Naive B cell (primary cell): ENCODE results near the gene PLD5. TPM values are rescaled to one million over a fixed set of nuclear protein-coding genes. Genes with fewer than 3 reads are reported as not detected.
"Not testable (repeated sequence)": the region's sequence is repeated elsewhere in the genome, so short reads cannot be mapped to it uniquely, and the experiment has no call there.

Experiments
- ATAC-seq, 2 donors: fragments of 150-1000 bp; cut with Tn5 transposase; 2 replicates each; pipeline ENCODE4 v1.10.0; 2021; ENCODE audit warnings: low read depth in 2 of 2, mild to moderate bottlenecking in 2 of 2, moderate library complexity in 2 of 2
- DNase-seq: peaks from one replicate; pipeline ENCODE4 v3.0.0; 2022
- H3K27ac Mint-ChIP-seq, 6 donors: one replicate each; pipeline ENCODE4 v1.8.0; 2020 to 2022; ENCODE audit warnings: mild to moderate bottlenecking in 6 of 6, mixed read lengths in 6 of 6, moderate library complexity in 5 of 6, inconsistent platforms in 2 of 6
- H3K27me3 Mint-ChIP-seq, 3 donors: one replicate each; pipeline ENCODE4 v1.8.0; 2021 to 2022; ENCODE audit warnings: mixed read lengths in 3 of 3, mild to moderate bottlenecking in 1 of 3
- H3K36me3 Mint-ChIP-seq, 2 donors: one replicate each; pipeline ENCODE4 v1.8.0; 2020 to 2022; ENCODE audit warnings: mixed read lengths in 2 of 2, inconsistent platforms in 1 of 2, mild to moderate bottlenecking in 1 of 2
- H3K4me1 Mint-ChIP-seq, 3 donors: one replicate each; pipeline ENCODE4 v1.8.0; 2020 to 2022; ENCODE audit warnings: mixed read lengths in 3 of 3, inconsistent platforms in 1 of 3, mild to moderate bottlenecking in 1 of 3, moderate library complexity in 1 of 3
- H3K4me3 Mint-ChIP-seq, 8 donors: one replicate each; pipeline ENCODE4 v1.8.0; 2020 to 2022; ENCODE audit warnings: mild to moderate bottlenecking in 8 of 8, mixed read lengths in 8 of 8, moderate library complexity in 8 of 8, inconsistent platforms in 2 of 8
- H3K9me3 Mint-ChIP-seq, 7 donors: one replicate each; pipeline ENCODE4 v1.8.0; 2020 to 2022; ENCODE audit warnings: mixed read lengths in 7 of 7, mild to moderate bottlenecking in 5 of 7, inconsistent platforms in 2 of 7, moderate library complexity in 1 of 7
- polyA plus RNA-seq, 6 donors: library from polyadenylated mRNA; unstranded; fragments of 300-500 nt; fragmentation: Illumina TruSeq; gene quantifications; one replicate each; pipeline ENCODE4 v1.2.3, GENCODE V29; 2021; ENCODE audit warnings: low read depth in 6 of 6

The PLD5 gene
- polyA plus RNA-seq, 6 donors from 2014 or later = 0.08 to 1.1 (median 0.33) TPM

GRCh38 chr1:242225767-242226573 is 298.5 kb downstream of the PLD5 start:
- no peak for DNase-seq
- no peaks in the 10 kb centered on the region for H3K36me3 Mint-ChIP-seq
- no peak for ATAC-seq
- no peaks in the 10 kb centered on the region for H3K27me3 Mint-ChIP-seq
- H3K9me3 Mint-ChIP-seq = no peaks in the 10 kb centered on the region
- no peak overlapping the region for H3K27ac Mint-ChIP-seq
- H3K4me1 Mint-ChIP-seq = no peaks in the 10 kb centered on the region
- H3K4me3 Mint-ChIP-seq = no peak overlapping the region

GRCh38 chr1:242224878-242225766 is 299.4 kb downstream of the PLD5 start:
- H3K9me3 Mint-ChIP-seq, H3K4me3 Mint-ChIP-seq, H3K27me3 Mint-ChIP-seq, H3K4me1 Mint-ChIP-seq, DNase-seq, ATAC-seq, H3K36me3 Mint-ChIP-seq: not testable (repeated sequence)
- H3K27ac Mint-ChIP-seq = peak overlapping the region in 1 of 6 donors; percentile 4

GRCh38 chr1:242224461-242224860 is 300.0 kb downstream of the PLD5 start:
- H3K27me3 Mint-ChIP-seq = no peaks in the 10 kb centered on the region
- ATAC-seq (no peak), DNase-seq (no peak)
- H3K4me3 Mint-ChIP-seq = no peak overlapping the region
- H3K9me3 Mint-ChIP-seq = no peaks in the 10 kb centered on the region
- no peaks in the 10 kb centered on the region for H3K36me3 Mint-ChIP-seq
- H3K27ac Mint-ChIP-seq = no peak overlapping the region
- no peaks in the 10 kb centered on the region for H3K4me1 Mint-ChIP-seq

DNA sequence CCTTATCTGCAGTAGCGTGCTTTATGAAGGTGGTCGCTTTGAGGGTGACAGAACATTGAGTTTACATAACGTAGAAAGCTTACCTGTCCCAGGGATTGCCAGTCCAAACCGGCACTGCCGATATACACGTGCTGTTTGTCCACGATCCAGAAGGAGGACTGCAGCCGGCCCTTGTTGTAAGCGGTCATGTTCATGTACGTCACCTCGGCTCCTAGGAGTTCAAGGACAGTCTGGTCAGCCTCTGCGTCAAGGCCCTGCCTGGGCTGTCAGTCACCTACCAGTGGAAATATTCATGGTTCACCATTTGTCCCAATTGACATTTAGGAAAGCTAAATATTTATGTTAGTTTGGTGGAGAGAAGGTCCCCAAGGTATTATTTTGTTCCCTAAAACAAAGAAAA is 304.6 kb downstream of the PLD5 start:
- no peak for ATAC-seq
- H3K9me3 Mint-ChIP-seq = peaks cover 4 to 26% (median 12%) of the 10 kb centered on the region in 7 donors
- H3K27ac Mint-ChIP-seq = no peak overlapping the region
- no peaks in the 10 kb centered on the region for H3K27me3 Mint-ChIP-seq
- H3K4me1 Mint-ChIP-seq = no peaks in the 10 kb centered on the region
- no peak for DNase-seq
- no peak overlapping the region for H3K4me3 Mint-ChIP-seq
- peaks cover 4 to 5% of the 10 kb centered on the region in 2 donors for H3K36me3 Mint-ChIP-seq

GRCh38 chr1:242219298-242219901 is 305.1 kb downstream of the PLD5 start:
- no peak for DNase-seq
- H3K9me3 Mint-ChIP-seq = peaks cover 4 to 26% (median 12%) of the 10 kb centered on the region in 7 donors
- H3K4me1 Mint-ChIP-seq = no peaks in the 10 kb centered on the region
- H3K27me3 Mint-ChIP-seq = no peaks in the 10 kb centered on the region
- no peak overlapping the region for H3K27ac Mint-ChIP-seq
- peak overlapping the region in 1 of 8 donors; percentile 43 for H3K4me3 Mint-ChIP-seq
- peaks cover 4 to 5% of the 10 kb centered on the region in 2 donors for H3K36me3 Mint-ChIP-seq
- no peak for ATAC-seq

DNA sequence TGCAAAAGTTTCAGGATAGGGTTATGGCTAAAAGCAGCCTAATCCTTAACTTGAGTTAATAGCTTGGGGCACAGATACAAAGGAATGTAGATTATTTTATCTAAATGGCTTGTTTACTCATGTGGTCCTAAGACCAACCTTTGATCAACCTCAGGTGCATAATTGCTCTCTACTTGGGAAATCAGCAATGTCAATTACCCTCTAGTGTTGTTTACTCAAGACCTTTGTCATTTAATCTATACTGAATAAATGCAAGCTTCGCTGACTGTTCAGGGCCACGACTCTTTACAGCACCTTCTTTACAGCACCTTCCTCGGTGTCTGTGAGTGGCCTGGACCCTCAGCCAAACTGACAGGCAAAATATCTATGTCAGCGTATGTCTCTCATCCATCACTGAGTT is 308.1 kb downstream of the PLD5 start:
- ATAC-seq (no peak), DNase-seq (no peak)
- no peaks in the 10 kb centered on the region for H3K4me1 Mint-ChIP-seq
- H3K4me3 Mint-ChIP-seq = no peak overlapping the region
- peaks cover 4 to 5% of the 10 kb centered on the region in 2 donors for H3K36me3 Mint-ChIP-seq
- H3K9me3 Mint-ChIP-seq = peaks cover 4 to 33% (median 12%) of the 10 kb centered on the region in 7 donors
- peaks cover 0 to 4% (median 0%) of the 10 kb centered on the region in 3 donors for H3K27me3 Mint-ChIP-seq
- H3K27ac Mint-ChIP-seq = no peak overlapping the region

- not testable (repeated sequence) for ATAC-seq, H3K27me3 Mint-ChIP-seq, H3K4me1 Mint-ChIP-seq, H3K4me3 Mint-ChIP-seq, H3K27ac Mint-ChIP-seq, H3K36me3 Mint-ChIP-seq, DNase-seq
- H3K9me3 Mint-ChIP-seq = peaks cover 4 to 33% (median 12%) of the 10 kb centered on the region in 7 donors
Observed at GRCh38 chr1:242214455-242214854, 310.0 kb downstream of the PLD5 start.

DNA sequence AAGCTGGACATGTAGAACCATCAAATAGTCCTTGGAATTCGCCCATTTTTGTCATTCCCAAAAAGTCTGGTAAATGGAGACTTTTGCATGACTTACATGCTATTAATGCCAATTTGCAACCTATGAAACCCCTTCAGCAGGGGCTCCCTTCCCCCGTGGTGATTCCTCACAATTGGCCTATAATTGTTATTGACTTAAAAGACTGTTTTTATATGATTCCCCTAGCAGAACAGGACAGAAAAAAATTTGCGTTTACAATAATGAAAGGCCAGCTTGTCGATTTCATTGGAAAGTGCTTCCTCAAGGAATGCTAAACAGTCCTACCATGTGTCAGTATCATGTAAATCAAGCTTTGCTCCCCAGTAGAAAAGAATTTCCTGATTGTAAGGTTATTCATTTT is 311.5 kb downstream of the PLD5 start:
- DNase-seq, H3K27ac Mint-ChIP-seq, ATAC-seq, H3K4me1 Mint-ChIP-seq, H3K4me3 Mint-ChIP-seq, H3K36me3 Mint-ChIP-seq, H3K27me3 Mint-ChIP-seq: not testable (repeated sequence)
- H3K9me3 Mint-ChIP-seq = peaks cover 4 to 33% (median 12%) of the 10 kb centered on the region in 7 donors

- Mint-ChIP-seq H3K27me3 (peaks cover 0 to 5% (median 4%) of the 10 kb centered on the region in 3 donors), H3K27ac (no peak overlapping the region), H3K4me3 (no peak overlapping the region), H3K4me1 (no peaks in the 10 kb centered on the region), H3K36me3 (peaks cover 4 to 5% of the 10 kb centered on the region in 2 donors), H3K9me3 (peaks cover 5 to 33% (median 9%) of the 10 kb centered on the region in 7 donors)
- no peak for DNase-seq
- no peak for ATAC-seq
Observed at GRCh38 chr1:242212401-242212800, 312.1 kb downstream of the PLD5 start.

DNA sequence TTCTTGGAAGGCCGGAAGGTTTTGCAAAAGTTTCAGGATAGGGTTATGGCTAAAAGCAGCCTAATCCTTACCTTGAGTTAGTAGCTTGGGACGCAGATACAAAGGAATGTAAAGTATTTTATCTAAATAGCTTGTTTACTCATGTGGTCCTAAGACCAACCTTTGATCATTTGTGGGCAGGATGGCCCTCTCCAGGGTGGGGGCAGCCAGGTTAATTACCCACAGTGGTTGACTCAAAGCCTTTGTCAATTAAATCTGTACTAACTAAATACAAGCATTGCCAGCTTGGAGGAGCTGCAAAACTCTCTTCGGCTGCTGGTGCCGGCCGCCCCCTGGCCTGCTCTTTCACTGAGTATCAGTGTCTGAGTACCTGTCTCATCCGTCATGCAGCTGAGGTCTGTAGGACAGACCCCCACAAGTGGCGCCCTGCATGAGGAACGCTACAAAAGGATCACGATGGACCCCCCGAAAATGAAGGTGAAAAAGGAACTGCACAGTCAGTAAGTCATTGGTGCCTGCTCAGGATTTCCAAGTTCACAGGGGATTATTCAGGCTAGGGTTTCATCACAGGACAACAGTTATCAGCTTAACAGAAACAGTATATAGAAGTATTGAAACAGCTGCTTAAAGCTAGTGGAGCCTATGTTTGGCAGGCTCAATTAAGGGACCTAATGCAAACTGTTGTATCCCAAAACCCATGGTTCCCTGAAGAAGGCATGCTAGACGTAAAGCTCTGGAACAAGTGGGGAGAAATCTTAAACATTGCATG is 313.1 kb downstream of the PLD5 start:
- H3K36me3 Mint-ChIP-seq = peaks cover 4 to 5% of the 10 kb centered on the region in 2 donors
- no peak overlapping the region for H3K4me3 Mint-ChIP-seq
- H3K27ac Mint-ChIP-seq = no peak overlapping the region
- peaks cover under 1 to 23% (median 5%) of the 10 kb centered on the region in 7 donors for H3K9me3 Mint-ChIP-seq
- H3K27me3 Mint-ChIP-seq = peaks cover 0 to 5% (median 4%) of the 10 kb centered on the region in 3 donors
- H3K4me1 Mint-ChIP-seq = no peaks in the 10 kb centered on the region
- DNase-seq = no peak
- no peak for ATAC-seq

DNA sequence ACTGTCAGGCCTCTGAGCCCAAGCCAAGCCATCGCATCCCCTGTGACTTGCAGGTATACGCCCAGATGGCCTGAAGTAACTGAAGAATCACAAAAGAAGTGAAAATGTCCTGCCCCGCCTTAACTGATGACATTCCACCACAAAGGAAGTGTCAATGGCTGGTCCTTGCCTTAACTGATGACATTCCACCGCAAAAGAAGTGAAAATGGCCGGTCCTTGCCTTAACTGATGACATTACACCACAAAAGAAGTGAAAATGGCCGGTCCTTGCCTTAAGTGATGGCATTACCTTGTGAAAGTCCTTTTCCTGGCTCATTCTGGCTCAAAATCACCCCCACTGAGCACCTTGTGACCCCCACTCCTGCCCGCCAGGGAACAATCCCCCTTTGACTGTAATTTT is 314.2 kb downstream of the PLD5 start:
- H3K4me3 Mint-ChIP-seq, H3K36me3 Mint-ChIP-seq, H3K4me1 Mint-ChIP-seq, ATAC-seq, DNase-seq, H3K27ac Mint-ChIP-seq, H3K27me3 Mint-ChIP-seq: not testable (repeated sequence)
- peaks cover 0 to 12% (median 0%) of the 10 kb centered on the region in 7 donors for H3K9me3 Mint-ChIP-seq

GRCh38 chr1:242209063-242209462 is 315.4 kb downstream of the PLD5 start:
- DNase-seq (no peak), ATAC-seq (no peak)
- no peaks in the 10 kb centered on the region for H3K36me3 Mint-ChIP-seq
- H3K4me3 Mint-ChIP-seq = no peak overlapping the region
- H3K4me1 Mint-ChIP-seq = no peaks in the 10 kb centered on the region
- no peak overlapping the region for H3K27ac Mint-ChIP-seq
- peaks cover 0 to 5% (median 4%) of the 10 kb centered on the region in 3 donors for H3K27me3 Mint-ChIP-seq
- peaks cover 0 to 4% (median 0%) of the 10 kb centered on the region in 7 donors for H3K9me3 Mint-ChIP-seq

DNA sequence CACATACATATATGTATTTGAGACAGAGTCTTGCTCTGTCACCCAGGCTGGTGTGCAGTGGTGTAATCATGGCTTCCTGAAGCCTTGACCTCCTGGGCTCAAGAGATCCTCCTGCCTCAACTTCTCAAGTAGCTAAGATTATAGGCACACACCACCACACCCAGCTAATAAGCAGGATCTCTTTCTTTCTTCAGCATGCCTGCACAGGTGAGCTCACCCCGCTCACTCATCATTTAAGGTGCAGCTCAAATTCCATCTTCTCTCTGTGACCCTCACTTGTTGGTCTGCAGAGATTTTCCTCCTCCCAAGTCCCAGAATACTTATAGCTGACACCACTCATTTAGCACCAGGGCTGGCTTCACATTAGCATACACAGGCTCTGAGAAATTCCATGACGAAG is 316.5 kb downstream of the PLD5 start:
- no peaks in the 10 kb centered on the region for H3K4me1 Mint-ChIP-seq
- no peak overlapping the region for H3K4me3 Mint-ChIP-seq
- peak overlapping the region in 1 of 6 donors; percentile 25 for H3K27ac Mint-ChIP-seq
- peaks cover 0 to 5% (median 0%) of the 10 kb centered on the region in 3 donors for H3K27me3 Mint-ChIP-seq
- H3K9me3 Mint-ChIP-seq = peaks cover 0 to 2% (median 0%) of the 10 kb centered on the region in 7 donors
- ATAC-seq (no peak), DNase-seq (no peak)
- no peaks in the 10 kb centered on the region for H3K36me3 Mint-ChIP-seq
